GM21529 (cell line): Measurements from ENCODE around the gene PYGO2.

Source experiments
- ATAC-seq: cut with Tn5 transposase; IDR thresholded peaks from one replicate; pipeline ENCODE4 v1.9.1; 2021; ENCODE audit not compliant: unreplicated experiment

The PYGO2 gene

DNA sequence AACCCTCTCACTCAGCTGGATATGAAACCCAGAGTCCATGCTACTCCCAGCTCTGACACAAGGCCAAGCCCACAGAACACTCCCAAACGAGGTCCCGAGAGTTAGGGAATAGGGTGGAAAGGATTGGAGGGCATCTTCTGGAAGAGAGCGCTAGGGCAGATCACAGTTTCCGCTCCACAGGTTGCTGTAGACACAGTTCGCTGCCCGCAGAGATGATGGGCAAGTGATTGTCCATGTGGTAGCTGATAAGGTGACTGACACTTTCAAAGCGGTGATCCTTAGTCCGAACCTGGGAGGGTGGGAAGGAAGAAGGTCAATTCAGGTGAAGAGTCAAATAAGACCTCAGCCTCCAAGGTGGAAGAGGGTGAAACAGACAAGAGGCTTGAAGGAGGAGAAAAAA lies 2.1 kb upstream of the PYGO2 start:
- no peak for ATAC-seq

GRCh38 chr1:154962795-154963330 lies 1.3 kb upstream of the PYGO2 start:
- no peak for ATAC-seq

DNA sequence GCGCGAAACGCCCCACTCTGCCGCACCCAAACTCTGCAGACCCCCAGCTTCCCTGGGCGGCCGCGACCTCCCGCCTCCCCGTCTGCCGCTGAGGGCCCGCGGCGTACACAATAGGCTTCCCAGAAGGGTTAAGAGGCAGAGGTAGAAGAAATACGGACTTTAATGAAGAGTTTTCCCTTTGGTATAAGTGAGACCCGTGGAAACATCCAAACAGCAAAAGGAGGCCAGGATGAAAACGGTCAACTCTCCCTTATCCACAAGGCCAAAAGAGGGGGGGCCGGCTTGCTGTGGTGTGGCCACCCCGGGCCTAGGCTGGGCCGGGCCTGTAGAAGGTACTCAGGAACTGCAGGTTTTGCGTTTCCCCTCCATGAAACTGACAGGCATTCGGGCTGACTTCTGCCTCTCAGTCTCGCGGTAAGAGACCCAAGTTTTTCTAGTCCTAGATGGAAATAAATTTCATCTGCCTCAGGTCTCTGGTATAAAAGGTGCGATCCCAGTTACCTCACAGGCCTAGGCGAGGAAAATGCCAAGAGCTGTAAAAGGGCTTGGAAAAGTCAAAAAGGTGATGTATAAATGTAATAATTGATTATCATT lies 671 bp upstream of the PYGO2 start:
- no peak for ATAC-seq

GRCh38 chr1:154960446-154961136 lies 991 bp downstream of the PYGO2 start:
- no peak for ATAC-seq

DNA sequence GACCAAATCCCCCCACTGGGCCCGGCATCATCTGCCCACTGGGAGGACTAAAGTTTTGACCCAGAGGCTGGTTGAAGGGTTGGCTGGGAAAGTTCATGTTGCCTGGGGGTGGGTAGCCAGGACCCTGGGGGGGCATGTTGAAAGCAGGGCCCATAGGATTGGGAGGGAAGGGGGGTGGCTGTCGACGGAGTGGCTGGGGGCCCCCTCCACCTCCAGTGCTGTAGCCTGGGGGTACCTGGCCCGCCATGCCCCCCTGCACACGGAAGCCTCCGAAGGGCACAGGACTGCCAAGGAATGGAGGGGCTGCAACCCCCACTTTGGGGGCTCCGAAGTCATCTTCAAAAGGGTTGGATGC lies 2.2 kb downstream of the PYGO2 start:
- ATAC-seq, result no peak

- ATAC-seq, result no peak
These were observed 2.7 kb downstream of the PYGO2 start for GRCh38 chr1:154958681-154959425.

- ATAC-seq, result no peak
These were observed 3.5 kb downstream of the PYGO2 start for GRCh38 chr1:154958036-154958435.

DNA sequence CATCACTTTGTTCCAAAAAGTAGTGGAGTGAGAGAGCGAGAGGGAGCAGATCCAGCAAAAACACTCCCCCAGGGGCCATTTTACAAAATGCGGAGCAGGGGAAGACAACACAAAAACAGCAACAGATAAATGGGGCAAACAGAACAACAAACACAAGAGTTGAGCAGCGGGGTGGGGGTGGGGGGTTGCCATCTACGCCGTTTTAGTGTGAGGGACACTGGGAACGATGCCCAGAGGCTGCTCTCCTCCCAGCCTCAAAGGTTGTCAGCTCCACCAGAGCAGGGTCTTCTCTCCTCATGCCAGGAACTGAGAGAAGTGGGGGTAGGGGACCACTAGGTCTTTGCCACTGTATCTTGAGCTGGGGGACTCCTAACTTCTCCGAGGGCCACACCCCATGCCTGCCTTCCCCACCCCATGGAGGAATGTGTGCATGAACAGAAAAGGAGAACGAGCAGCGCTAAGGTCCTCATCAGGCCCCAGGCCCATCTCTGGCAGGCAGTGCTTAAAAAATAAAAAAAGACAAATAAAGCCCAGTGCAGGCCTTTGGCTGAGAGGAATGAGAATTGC lies 4.4 kb downstream of the PYGO2 start:
- no peak for ATAC-seq

- ATAC-seq, result no peak
These were observed 5.0 kb downstream of the PYGO2 start for GRCh38 chr1:154956544-154956941.

GRCh38 chr1:154955718-154956543 lies 5.7 kb downstream of the PYGO2 start, which contains the start of gene PBXIP1:
TSS of gene PBXIP1 (minus strand) at chr1:154956099. CDS start at chr1:154953721, 2,378 bp downstream.
- ATAC-seq, result peak; percentile 68

DNA sequence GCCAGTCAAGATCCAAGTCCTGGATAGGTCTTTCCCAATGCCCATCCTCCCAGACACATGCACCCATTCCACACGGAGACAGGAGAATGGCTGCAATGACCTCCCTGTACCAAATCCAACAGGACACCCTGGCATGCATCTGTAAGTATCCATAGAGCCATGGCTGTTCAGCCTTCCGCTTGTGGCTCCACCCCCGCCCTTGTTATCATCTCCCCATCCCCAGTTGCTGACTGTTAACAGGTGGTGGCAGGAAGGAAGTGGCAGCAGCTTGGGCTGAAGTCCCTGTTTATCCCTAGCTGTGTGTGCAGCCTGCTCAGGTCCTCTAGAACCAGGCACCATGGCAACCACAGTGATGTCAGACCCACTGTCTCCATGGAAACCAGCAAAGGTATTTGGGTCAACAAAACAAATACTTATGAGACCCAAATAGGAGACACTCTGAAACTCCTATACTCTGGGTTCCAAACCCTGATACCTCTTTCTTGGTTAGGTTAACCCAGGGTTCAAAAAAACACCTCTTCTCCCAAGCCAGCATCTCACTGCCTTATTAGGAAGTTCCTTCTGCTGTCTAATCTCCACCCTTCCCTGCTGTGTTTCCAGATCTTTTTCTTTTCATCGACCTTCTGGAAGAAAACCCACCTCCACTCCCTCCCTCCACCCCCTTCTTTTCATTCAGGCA lies 6.4 kb downstream of the PYGO2 start:
- peak; percentile 66 for ATAC-seq

- no peak for ATAC-seq
These were observed 7.0 kb downstream of the PYGO2 start for GRCh38 chr1:154954541-154954940.

DNA sequence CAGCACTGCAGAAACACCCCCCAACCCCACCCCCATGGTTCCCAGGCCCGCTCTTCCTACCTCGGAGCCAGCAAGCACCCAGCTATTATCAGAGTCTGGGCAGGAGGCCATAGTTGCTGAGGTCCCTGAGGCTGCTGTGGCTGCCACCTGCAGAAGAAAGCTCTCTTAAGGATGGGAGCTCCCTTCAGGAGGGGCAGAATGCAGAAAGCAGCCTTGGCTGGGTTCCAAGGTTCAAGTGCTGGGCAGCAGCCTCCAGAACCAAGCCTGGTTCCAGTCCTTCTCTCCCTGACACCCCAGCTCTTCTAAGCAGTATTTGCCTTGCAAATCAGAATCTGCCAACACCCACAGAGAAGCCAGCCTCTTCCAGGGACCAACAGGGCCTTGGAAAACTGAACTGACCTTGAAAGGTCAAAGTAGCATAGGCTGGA lies 8.0 kb downstream of the PYGO2 start:
- no peak for ATAC-seq

- ATAC-seq, result no peak
These were observed 8.9 kb downstream of the PYGO2 start for GRCh38 chr1:154952664-154953063.

- ATAC-seq, result no peak
These were observed 9.5 kb downstream of the PYGO2 start for GRCh38 chr1:154951901-154952657.

DNA sequence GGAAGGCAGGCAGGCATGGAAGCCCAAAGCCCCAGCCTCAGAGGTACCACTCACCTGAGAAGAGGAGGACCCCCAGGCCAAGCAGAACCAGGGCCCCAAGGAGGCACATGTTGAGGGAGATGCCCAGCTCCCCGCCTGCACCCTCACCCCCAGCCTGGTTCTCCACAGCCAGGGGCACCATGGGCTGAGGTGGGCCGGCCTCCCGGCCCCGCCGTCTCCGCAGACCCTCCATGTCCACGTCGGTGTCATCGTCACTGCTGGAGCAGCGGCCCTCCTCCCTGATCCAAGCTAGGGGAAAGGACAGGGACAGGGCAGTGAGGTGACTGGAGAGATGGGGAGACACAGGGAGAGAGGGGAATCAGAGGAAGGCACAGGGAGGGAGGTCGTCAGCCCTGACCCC lies 13.5 kb downstream of the PYGO2 start:
- ATAC-seq, result no peak

DNA sequence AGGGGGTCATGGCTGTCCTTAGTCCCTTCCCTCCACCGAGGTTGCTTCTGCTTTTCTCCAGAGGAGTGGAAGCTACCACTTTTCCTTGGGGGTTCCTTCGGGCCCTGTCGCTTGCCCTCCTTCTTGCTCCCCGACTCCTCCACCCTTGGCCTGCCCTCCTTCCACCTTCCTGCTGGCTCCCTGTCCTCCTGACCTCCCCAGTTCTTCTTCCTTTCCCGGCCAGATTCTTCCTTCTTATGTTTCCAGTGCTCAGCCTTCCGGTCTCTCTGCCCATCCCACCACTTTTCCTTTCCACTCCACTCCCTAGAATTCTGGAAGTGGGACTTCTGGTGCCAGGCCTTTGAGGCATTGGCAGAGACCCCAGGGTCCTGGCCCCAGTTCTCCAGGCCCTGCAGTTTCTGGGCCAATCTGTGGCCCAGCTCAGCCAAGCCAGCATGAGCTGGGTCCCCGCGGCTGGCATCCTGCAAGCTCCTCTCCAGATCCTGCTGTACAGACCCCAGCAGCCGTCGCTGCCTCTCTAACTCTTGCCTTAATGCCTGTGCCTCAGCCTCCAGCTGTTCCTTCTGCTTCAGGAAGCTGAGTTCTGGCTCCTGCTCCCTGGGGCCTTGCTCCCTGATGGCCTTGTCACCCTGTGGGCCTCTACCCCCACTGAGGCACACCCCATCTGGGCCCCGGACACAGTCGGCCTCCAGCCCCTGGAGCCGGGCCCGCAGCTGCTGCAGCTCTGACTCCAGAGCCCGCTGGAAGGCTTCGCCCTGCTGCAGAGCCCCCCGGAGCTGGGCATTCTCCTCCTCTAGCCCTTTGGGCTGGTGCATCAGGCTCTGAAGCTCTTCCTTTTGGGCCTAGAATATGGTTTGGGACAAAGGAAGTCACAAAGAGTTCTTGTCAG lies 15.4 kb downstream of the PYGO2 start:
- ATAC-seq, result no peak

- ATAC-seq, result no peak
These were observed 16.2 kb downstream of the PYGO2 start for GRCh38 chr1:154945160-154945961.
